Measurements from ENCODE around the gene ADSL.

DNA sequence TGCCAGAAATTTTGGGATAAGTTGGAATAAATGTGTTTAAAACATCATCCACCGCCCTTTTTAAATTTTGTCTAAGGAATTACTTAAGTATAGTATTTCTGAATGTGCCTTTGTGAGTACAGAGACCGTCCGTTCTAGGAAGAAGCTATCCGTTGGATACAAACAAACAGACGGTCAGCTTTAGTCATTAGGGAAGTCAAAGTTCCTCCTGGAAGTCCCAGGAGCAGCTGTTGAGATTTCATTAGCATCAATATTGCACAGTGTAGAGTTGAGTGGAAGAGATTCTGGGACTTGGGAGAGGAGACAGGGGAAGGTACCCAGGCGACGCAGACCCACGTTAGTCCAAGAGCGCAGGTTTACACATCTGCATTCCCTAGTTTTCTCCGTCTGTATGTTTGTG, 15.7 kb upstream of the ADSL start:
- TF ChIP-seq EZH2 (IDR thresholded peaks at IDR 0.05; ENCODE audit: insufficient read depth, low read length) (no peak), CTCF (IDR thresholded peaks at IDR 0.05; ENCODE audit: insufficient read depth, low read depth, low read length) (no peak)

Data from astrocyte (in vitro differentiated cells and primary cell).